DND-41 (cell line): ENCODE data around the gene MUC5B.

Experiments used
- EZH2 ChIP-seq: IDR thresholded peaks from 3 replicates; pipeline ENCODE4 v1.6.1; 2012; ENCODE audit warnings: borderline replicate concordance, low read depth, mild to moderate bottlenecking, moderate library complexity, low read length, inconsistent platforms; ENCODE audit not compliant: severe bottlenecking
- TF ChIP-seq, protein P1 (sequence below): IDR thresholded peaks from 2 replicates; pipeline ENCODE4 v1.5.1; 2012; ENCODE audit warnings: borderline replicate concordance, low read length, moderate library complexity, mild to moderate bottlenecking; ENCODE audit not compliant: poor library complexity, severe bottlenecking; ENCODE audit errors: extremely low read depth

DNA sequence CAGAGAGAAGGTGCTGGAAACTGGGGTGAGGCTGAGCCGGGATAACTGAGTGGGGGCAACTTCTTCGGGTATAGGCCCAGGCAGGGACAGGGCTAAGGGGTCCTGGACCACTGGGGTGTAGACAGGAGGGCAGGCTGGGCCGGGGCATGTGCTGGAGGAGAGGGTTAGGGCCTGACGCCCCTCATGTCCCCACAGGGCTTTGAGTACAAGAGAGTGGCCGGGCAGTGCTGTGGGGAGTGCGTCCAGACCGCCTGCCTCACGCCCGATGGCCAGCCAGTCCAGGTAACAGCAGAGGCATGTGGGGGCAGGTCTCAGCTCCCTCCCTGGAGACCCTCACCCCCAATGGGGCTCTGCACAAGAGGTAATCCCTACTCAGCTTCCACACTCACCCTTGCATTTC, 36.7 kb downstream of the MUC5B start:
- TF ChIP-seq, protein P1, sequence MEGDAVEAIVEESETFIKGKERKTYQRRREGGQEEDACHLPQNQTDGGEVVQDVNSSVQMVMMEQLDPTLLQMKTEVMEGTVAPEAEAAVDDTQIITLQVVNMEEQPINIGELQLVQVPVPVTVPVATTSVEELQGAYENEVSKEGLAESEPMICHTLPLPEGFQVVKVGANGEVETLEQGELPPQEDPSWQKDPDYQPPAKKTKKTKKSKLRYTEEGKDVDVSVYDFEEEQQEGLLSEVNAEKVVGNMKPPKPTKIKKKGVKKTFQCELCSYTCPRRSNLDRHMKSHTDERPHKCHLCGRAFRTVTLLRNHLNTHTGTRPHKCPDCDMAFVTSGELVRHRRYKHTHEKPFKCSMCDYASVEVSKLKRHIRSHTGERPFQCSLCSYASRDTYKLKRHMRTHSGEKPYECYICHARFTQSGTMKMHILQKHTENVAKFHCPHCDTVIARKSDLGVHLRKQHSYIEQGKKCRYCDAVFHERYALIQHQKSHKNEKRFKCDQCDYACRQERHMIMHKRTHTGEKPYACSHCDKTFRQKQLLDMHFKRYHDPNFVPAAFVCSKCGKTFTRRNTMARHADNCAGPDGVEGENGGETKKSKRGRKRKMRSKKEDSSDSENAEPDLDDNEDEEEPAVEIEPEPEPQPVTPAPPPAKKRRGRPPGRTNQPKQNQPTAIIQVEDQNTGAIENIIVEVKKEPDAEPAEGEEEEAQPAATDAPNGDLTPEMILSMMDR: no peak
- no peak for TF ChIP-seq EZH2
